Measurements from ENCODE around the gene SPRY4. TPM values are rescaled to one million over a fixed set of nuclear protein-coding genes. Genes with fewer than 3 reads are reported as not detected.

The SPRY4 gene
- total and polyA plus RNA-seq, 2 of the 8 experiments (the other 6 are each of a cell fraction or from before 2014, with no cell fraction given): 59.1 to 113 TPM

DNA sequence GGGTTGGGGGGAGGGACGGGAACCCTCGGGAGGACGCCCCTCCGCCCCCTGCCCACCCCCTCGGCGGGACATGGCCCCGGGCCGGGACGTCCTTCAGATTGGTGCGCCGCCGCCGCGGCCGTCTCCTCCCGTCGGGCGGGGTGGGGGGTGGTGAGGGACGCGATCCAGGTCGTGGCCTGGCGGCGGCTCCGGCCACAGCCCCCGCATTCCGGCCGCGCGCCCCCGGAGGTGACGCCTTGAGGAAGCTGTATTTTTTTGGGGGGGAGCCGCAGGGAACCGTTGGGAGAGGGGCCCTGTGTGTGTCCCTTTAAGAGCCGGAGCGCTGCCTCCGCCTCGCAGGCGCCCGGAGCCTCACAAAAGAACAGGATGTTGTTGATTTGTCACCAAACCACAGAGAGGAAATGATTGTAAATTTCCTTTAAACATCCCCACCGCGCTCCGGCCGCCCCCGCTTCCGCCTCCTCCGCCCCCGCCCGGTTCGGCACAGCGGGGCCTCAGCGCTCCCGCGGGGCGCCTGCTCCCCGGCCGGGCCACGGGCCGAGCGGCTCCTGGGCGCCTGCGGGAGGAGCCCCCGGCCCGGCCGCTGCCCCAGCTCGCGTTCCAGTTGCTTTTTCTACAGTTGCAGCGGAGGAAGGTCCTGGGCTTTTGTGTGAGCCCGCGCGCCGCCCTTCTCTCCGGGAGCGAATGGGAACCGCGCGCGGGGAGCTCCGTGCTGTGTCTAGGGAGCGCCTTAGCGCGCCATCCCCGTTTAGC lies 32.1 kb upstream of the SPRY4 start (continued):
- peak; percentile 30; the same call in 1 of the 2 replicates for TF ChIP-seq TBP (IDR thresholded peaks at IDR 0.05; ENCODE audit: low read depth, low read length)
- TF ChIP-seq SIRT6 (IDR thresholded peaks at IDR 0.05; ENCODE audit: low read length): no peak
- TF ChIP-seq SP4 (IDR thresholded peaks at IDR 0.05; ENCODE audit: low read length): no peak
- TF ChIP-seq HDAC2 (IDR thresholded peaks at IDR 0.05; ENCODE audit: borderline replicate concordance in 1 of 2, low read depth in 2 of 2, low read length in 2 of 2): peak in 1 of 2 experiments; percentile 82; a peak in 1 of 4 replicates
- TF ChIP-seq POU5F1 (IDR thresholded peaks at IDR 0.05; ENCODE audit: low read depth, low read length): no peak
- no peak for TF ChIP-seq HDAC6 (IDR thresholded peaks at IDR 0.05; ENCODE audit: low read depth, low read length)
- TF ChIP-seq RBBP5 (IDR thresholded peaks at IDR 0.05; ENCODE audit: borderline replicate concordance, low read depth, low read length): no peak
- no peak for TF ChIP-seq KDM5A (IDR thresholded peaks at IDR 0.05; ENCODE audit: low read length)
- TF ChIP-seq ATF2 (IDR thresholded peaks at IDR 0.05; ENCODE audit: low read length): peak; percentile 20; the same call in 1 of the 2 replicates
- no peak for TF ChIP-seq TCF12 (IDR thresholded peaks at IDR 0.05; ENCODE audit: low read depth, low read length)
- TF ChIP-seq MAX (IDR thresholded peaks at IDR 0.05): peak; percentile 51; the same call in 1 of the 2 replicates
- TF ChIP-seq JUN (IDR thresholded peaks at IDR 0.05; ENCODE audit: low read depth, low read length): no peak
- TF ChIP-seq, protein P1, sequence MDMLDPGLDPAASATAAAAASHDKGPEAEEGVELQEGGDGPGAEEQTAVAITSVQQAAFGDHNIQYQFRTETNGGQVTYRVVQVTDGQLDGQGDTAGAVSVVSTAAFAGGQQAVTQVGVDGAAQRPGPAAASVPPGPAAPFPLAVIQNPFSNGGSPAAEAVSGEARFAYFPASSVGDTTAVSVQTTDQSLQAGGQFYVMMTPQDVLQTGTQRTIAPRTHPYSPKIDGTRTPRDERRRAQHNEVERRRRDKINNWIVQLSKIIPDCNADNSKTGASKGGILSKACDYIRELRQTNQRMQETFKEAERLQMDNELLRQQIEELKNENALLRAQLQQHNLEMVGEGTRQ (IDR thresholded peaks at IDR 0.05; ENCODE audit: low read length): no peak
- no peak for TF ChIP-seq CHD1 (IDR thresholded peaks at IDR 0.05; ENCODE audit: low read depth, low read length)
- TF ChIP-seq RAD21 (IDR thresholded peaks at IDR 0.05 in 1 of 2, conservative IDR thresholded peaks at IDR 0.05 in 1 of 2; ENCODE audit: low read depth in 2 of 2, low read length in 2 of 2): peak; percentile 14 to 24; a peak in 3 of 4 replicates

Measured in H1 (cell line).